HG03378 (cell line): ENCODE results near the gene OBSCN.

Experiments
- ATAC-seq: cut with Tn5 transposase; IDR thresholded peaks from one replicate; pipeline ENCODE4 v1.9.1; 2021; ENCODE audit warnings: mild to moderate bottlenecking, moderate library complexity; ENCODE audit not compliant: unreplicated experiment

The OBSCN gene

GRCh38 chr1:228286505-228287417 is 78.9 kb downstream of the OBSCN start:
- no peak for ATAC-seq

GRCh38 chr1:228287541-228288425 is 79.9 kb downstream of the OBSCN start:
- no peak for ATAC-seq

GRCh38 chr1:228288536-228289238 is 80.8 kb downstream of the OBSCN start:
- no peak for ATAC-seq

- no peak for ATAC-seq
Observed at GRCh38 chr1:228289239-228289849, 81.5 kb downstream of the OBSCN start.

DNA sequence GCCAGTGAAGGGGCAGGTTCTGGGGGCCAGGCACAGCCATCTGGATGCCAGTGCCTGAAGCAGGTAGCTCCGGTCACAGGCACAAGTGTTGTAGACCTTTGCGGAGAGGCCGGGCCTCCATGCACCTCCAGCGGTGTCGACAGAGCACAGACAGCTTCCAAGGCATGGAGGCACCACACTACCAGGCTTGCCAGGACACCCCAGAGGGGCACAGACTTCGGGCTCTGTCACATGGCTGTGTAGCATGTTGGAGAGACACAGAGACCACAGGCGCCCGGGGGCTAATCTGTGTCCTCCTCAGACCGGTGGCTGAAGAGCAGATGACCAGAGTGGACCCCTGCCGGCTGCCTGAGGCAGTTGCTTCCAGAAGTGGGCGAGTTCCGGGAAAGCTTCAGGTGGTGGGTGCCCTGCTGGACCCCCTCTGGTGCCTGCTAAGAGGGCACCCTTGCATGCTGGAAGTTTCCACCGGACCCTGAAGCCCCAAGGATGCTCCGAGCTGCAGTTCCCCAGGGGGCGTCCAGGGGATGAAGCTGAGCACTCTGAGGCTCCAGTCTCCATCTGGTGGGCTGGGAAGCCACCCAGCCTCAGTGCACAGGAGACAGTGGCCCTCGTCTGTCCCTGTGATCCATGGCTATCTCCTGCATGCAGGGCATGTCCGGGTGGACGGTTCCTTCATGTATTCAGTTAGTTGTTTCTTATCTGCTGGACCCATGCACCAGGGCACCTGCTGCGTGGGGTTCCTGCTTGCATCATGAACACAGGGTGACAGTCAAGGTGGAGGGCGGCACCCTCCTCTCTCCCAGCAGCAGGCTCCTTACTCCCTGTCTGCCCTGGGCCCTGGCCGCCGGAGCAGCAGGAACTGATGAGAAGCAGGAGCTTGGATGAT is 82.4 kb downstream of the OBSCN start:
- no peak for ATAC-seq

DNA sequence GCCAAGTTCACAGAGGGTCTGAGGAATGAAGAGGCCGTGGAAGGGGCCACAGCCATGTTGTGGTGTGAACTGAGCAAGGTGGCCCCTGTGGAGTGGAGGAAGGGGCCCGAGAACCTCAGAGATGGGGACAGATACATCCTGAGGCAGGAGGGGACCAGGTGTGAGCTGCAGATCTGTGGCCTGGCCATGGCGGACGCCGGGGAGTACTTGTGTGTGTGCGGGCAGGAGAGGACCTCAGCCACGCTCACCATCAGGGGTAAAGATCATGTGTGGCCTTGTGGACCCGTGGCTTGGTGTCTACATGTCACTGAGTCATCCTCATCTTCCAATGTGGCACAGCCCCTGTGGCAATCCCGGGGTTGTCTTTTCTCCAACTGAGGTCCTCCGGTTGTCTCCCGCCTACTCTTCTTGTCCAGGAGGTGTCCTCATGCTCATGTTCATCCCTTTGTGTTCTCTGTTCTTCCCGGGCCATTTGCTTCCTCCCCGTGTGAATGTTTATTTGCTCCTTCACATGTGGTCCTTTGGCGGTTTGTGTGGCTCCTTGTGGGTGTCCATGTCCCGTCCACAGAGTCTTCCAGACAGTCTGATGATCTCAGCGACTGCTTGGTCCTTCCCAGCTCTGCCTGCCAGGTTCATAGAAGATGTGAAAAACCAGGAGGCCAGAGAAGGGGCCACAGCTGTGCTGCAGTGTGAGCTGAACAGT is 84.2 kb downstream of the OBSCN start:
- no peak for ATAC-seq

DNA sequence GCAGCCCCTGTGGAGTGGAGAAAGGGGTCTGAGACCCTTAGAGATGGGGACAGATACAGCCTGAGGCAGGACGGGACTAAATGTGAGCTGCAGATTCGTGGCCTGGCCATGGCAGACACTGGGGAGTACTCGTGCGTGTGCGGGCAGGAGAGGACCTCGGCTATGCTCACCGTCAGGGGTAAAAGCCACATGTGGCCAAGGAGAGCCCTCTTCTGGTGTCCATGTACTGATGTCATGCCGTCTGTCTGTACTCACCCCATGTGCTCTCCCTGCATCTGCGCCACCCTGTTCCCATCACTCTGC is 84.7 kb downstream of the OBSCN start:
- ATAC-seq = no peak

GRCh38 chr1:228293393-228293792 is 85.5 kb downstream of the OBSCN start:
- ATAC-seq = no peak

GRCh38 chr1:228293816-228294500 is 86.1 kb downstream of the OBSCN start:
- no peak for ATAC-seq

- no peak for ATAC-seq
Observed at GRCh38 chr1:228294717-228295116, 86.9 kb downstream of the OBSCN start.

DNA sequence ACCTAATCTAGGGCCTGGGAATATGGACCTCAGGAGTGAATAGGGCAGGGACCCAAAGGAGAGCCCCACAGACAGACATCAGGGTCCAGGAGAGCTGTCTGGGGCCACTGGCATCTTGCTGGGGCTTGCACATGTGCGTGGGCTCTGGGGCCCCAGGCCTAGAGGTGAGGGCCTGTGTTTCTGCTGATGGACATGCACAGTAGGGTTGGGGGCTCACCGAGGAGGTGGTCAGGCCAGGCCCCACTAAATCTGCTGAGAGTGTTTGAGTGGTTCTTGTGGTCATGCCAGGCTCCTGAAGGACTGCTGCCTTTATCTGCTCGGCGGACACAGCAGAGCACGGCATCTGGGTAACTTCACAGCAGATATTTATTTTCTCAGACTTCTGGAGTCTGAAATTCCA is 87.4 kb downstream of the OBSCN start:
- no peak for ATAC-seq

GRCh38 chr1:228295981-228296380 is 88.1 kb downstream of the OBSCN start:
- ATAC-seq = no peak

GRCh38 chr1:228297242-228297641 is 89.4 kb downstream of the OBSCN start:
- ATAC-seq = no peak

GRCh38 chr1:228297822-228298221 is 90.0 kb downstream of the OBSCN start:
- no peak for ATAC-seq

DNA sequence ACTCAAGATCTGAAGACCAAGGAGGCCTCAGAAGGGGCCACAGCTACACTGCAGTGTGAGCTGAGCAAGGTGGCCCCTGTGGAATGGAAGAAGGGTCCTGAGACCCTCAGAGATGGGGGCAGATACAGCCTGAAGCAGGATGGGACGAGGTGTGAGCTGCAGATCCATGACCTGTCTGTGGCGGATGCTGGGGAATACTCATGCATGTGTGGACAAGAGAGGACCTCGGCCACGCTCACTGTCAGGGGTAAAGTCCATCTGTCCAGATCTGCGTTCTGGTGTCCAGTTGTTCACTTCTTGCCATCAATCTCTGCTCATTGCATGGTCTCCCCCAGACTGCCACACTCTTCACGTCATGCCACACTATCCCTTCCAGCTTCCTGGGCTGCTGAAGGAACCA is 90.6 kb downstream of the OBSCN start:
- no peak for ATAC-seq

- no peak for ATAC-seq
Observed at GRCh38 chr1:228299211-228299610, 91.4 kb downstream of the OBSCN start.

- ATAC-seq = no peak
Observed at GRCh38 chr1:228299901-228300300, 92.1 kb downstream of the OBSCN start.

GRCh38 chr1:228302086-228302485 is 94.2 kb downstream of the OBSCN start:
- ATAC-seq = no peak

- ATAC-seq = no peak
Observed at GRCh38 chr1:228303596-228303995, 95.8 kb downstream of the OBSCN start.
